Measurements from ENCODE around the gene IRAK3. TPM values are rescaled to one million over a fixed set of nuclear protein-coding genes. Genes with fewer than 3 reads are reported as not detected.
A peak's percentile ranks its signal among the peaks of the same experiment; 100 is the strongest.

IRAK3 gene
- total RNA-seq, 2 experiments from 2014 or later: 0.59 to 0.74 TPM

DNA sequence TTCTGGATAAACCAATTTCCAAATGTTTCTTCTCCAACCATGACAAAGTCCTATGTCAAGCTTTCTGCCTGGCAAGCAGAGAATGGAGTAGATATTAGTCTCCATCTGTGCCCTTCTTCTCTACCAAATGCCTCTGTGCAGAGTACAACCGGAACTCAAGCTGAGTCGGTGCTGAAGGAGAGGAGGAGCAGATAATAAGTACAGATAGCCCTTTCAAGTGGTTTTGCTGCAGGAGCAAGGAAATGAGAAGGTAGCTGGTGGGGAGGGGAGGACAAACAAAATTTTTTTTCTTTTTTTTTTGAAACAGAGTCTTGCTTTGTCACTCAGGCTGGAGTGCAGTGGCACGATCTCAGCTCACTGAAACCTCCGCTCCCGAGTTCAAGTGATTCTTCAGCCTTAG lies 99.1 kb downstream of the IRAK3 start:
- H3K4me3 Mint-ChIP-seq: peak overlapping the region; percentile 55
- intact Hi-C loops (cut with DNase I, micrococcal nuclease): loop anchor here (1.0 to 5.0 kb wide), 3 partner anchors 15 to 156 kb away; partner anchors contain the start of gene LLPH (in 1 of the 2)
- Histone ChIP-seq H3K9me3 (ENCODE audit: control insufficient read depth in 1 of 2, insufficient read depth in 1 of 2, low read length in 2 of 2) (peaks cover 0 to 3% of the 10 kb centered on the region in 2 experiments), H3K4me3 (ENCODE audit: low read length) (peak overlapping the region; percentile 24), H3K36me3 (ENCODE audit: insufficient read depth, low read length) (no peaks in the 10 kb centered on the region), H3K4me1 (ENCODE audit: insufficient read depth, low read length) (peaks cover 79% of the 10 kb centered on the region), H3K27me3 (ENCODE audit: control insufficient read depth in 1 of 2, insufficient read depth in 2 of 2, low read length in 2 of 2) (no peaks in the 10 kb centered on the region), H3K27ac (ENCODE audit: low read depth in 1 of 2, low read length in 2 of 2) (peak overlapping the region in 1 of 2 donors; percentile 25)
- peaks cover 87% of the 10 kb centered on the region for H3K4me1 Mint-ChIP-seq (ENCODE audit: low read depth)
- DNase-seq: peak; percentile 28 to 93 (median 56)
- POLR2A ChIA-PET: interaction anchor here (0.6 to 3.9 kb wide), 15 partner anchors 10 to 1119 kb away, joined by 3 to 97 read pairs (median 4); partner anchors contain the start of genes HELB, LLPH and TMBIM4
- H3K9me3 Mint-ChIP-seq: peaks cover 4% of the 10 kb centered on the region
- TF ChIP-seq, protein P1, sequence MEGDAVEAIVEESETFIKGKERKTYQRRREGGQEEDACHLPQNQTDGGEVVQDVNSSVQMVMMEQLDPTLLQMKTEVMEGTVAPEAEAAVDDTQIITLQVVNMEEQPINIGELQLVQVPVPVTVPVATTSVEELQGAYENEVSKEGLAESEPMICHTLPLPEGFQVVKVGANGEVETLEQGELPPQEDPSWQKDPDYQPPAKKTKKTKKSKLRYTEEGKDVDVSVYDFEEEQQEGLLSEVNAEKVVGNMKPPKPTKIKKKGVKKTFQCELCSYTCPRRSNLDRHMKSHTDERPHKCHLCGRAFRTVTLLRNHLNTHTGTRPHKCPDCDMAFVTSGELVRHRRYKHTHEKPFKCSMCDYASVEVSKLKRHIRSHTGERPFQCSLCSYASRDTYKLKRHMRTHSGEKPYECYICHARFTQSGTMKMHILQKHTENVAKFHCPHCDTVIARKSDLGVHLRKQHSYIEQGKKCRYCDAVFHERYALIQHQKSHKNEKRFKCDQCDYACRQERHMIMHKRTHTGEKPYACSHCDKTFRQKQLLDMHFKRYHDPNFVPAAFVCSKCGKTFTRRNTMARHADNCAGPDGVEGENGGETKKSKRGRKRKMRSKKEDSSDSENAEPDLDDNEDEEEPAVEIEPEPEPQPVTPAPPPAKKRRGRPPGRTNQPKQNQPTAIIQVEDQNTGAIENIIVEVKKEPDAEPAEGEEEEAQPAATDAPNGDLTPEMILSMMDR (IDR thresholded peaks at IDR 0.05): no peak
- peak; percentile 97 for ATAC-seq (ENCODE audit: poor library complexity)
- CTCF ChIA-PET: interaction anchor here (0.8 to 1.2 kb wide), 6 partner anchors 9 to 119 kb away, joined by 3 to 7 read pairs (median 3); partner anchors contain the start of genes HELB and TMBIM4
- H3K36me3 Mint-ChIP-seq (ENCODE audit: low read depth): no peaks in the 10 kb centered on the region
- H3K27ac Mint-ChIP-seq: peak overlapping the region; percentile 84
- H3K27me3 Mint-ChIP-seq: no peaks in the 10 kb centered on the region

DNA sequence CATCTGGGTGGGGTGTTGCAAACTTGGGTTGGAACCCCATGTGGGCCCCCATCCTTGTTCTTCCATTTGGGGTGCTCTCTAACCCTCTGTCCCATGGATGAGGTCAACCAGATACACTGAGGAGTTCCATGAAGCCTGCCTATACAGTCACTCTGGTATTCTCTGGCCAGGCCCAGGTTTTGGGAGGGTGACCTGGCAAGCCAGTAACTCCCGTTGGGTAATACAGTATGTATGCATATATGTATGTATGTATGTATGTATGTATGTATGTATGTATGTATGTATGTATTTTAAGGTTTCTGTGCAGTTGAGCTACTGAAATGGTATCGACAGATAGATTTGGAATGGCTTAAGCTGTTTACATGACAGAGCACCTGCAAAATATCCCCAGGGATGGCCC lies 100.5 kb downstream of the IRAK3 start:
- Histone ChIP-seq H3K9me3 (ENCODE audit: control insufficient read depth in 1 of 2, insufficient read depth in 1 of 2, low read length in 2 of 2) (peaks cover 0 to 3% of the 10 kb centered on the region in 2 experiments), H3K36me3 (ENCODE audit: insufficient read depth, low read length) (no peaks in the 10 kb centered on the region), H3K27ac (ENCODE audit: low read depth in 1 of 2, low read length in 2 of 2) (peak overlapping the region in 1 of 2 donors; percentile 9), H3K4me3 (ENCODE audit: low read length) (no peak overlapping the region), H3K27me3 (ENCODE audit: control insufficient read depth in 1 of 2, insufficient read depth in 2 of 2, low read length in 2 of 2) (no peaks in the 10 kb centered on the region), H3K4me1 (ENCODE audit: insufficient read depth, low read length) (peaks cover 75% of the 10 kb centered on the region)
- no peaks in the 10 kb centered on the region for H3K27me3 Mint-ChIP-seq
- intact Hi-C loops (cut with DNase I, micrococcal nuclease): loop anchor here in 1 of 2 experiments (5.0 kb wide), 2 partner anchors 117 to 157 kb away; partner anchors contain the start of gene LLPH
- H3K4me1 Mint-ChIP-seq (ENCODE audit: low read depth): peaks cover 78% of the 10 kb centered on the region
- DNase-seq (no peak), ATAC-seq (ENCODE audit: poor library complexity) (no peak)
- TF ChIP-seq, protein P1 (IDR thresholded peaks at IDR 0.05): no peak
- no peaks in the 10 kb centered on the region for H3K36me3 Mint-ChIP-seq (ENCODE audit: low read depth)
- H3K27ac Mint-ChIP-seq: peak overlapping the region; percentile 84
- peak overlapping the region; percentile 12 for H3K4me3 Mint-ChIP-seq
- ChIA-PET POLR2A (interaction anchor here (3.9 kb wide), 1 partner anchor 15 kb away, joined by 97 read pairs; the partner anchor contains the start of gene HELB), CTCF (no interaction called here)
- peaks cover 4% of the 10 kb centered on the region for H3K9me3 Mint-ChIP-seq

DNA sequence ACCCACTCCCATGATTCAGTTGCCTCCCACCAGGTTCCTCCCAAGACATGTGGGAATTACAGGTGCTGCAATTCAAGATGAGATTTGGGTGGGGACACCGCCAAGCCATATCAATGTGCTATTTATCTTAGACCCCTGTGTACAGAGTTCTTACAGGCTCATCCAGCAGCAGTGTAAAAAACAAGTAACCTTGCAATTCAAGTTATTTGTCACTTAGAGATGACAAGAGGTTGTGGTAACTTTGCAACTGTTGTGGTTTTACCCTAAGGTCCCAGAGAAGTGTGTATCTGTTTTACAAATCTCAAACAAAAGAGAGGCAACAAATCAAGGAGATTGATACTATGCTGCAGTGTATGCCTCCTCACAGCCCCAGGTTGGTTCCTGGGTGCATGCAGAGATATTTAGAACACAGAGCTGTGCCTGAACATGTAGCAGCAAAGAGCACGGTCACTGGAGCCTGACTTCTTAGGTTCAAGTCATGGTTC lies 101.7 kb downstream of the IRAK3 start:
- Histone ChIP-seq H3K4me1 (ENCODE audit: insufficient read depth, low read length) (peaks cover 75% of the 10 kb centered on the region), H3K27me3 (ENCODE audit: control insufficient read depth in 1 of 2, insufficient read depth in 2 of 2, low read length in 2 of 2) (no peaks in the 10 kb centered on the region), H3K9me3 (ENCODE audit: control insufficient read depth in 1 of 2, insufficient read depth in 1 of 2, low read length in 2 of 2) (peaks cover 0 to 3% of the 10 kb centered on the region in 2 experiments), H3K4me3 (ENCODE audit: low read length) (no peak overlapping the region), H3K27ac (ENCODE audit: low read depth in 1 of 2, low read length in 2 of 2) (peak overlapping the region; percentile 22 to 38), H3K36me3 (ENCODE audit: insufficient read depth, low read length) (no peaks in the 10 kb centered on the region)
- H3K4me1 Mint-ChIP-seq (ENCODE audit: low read depth): peaks cover 76% of the 10 kb centered on the region
- peak overlapping the region; percentile 12 for H3K4me3 Mint-ChIP-seq
- TF ChIP-seq, protein P1 (IDR thresholded peaks at IDR 0.05): no peak
- POLR2A ChIA-PET: interaction anchor here (0.6 to 3.9 kb wide), 5 partner anchors 9 to 78 kb away, joined by 3 to 97 read pairs (median 3); partner anchors contain the start of gene HELB
- intact Hi-C loops (cut with DNase I, micrococcal nuclease): loop anchor here in 1 of 2 experiments (1.0 kb wide), 1 partner anchor 12 kb away; the partner anchor contains the start of gene HELB
- peak in 7 of 14 experiments; percentile 9 to 75 (median 60) for DNase-seq
- no peaks in the 10 kb centered on the region for H3K36me3 Mint-ChIP-seq (ENCODE audit: low read depth)
- H3K27ac Mint-ChIP-seq: peak overlapping the region; percentile 84
- H3K9me3 Mint-ChIP-seq: peaks cover 4% of the 10 kb centered on the region
- CTCF ChIA-PET: interaction anchor here (1.0 kb wide), 1 partner anchor 12 kb away, joined by 3 read pairs; the partner anchor contains the start of gene HELB
- ATAC-seq (ENCODE audit: poor library complexity): peak; percentile 45
- H3K27me3 Mint-ChIP-seq: no peaks in the 10 kb centered on the region
